Measurements from ENCODE around the gene GBE1. TPM values are rescaled to one million over a fixed set of nuclear protein-coding genes. Genes with fewer than 3 reads are reported as not detected.

GBE1 gene
- polyA plus RNA-seq, 3 donors = 7.7 to 21.7 (median 19.1) TPM

- no peaks in the 10 kb centered on the region for H3K27me3 ChIP-seq (ENCODE audit: control insufficient read depth in 2 of 2, insufficient read depth in 2 of 2, low read length in 2 of 2)
- Mint-ChIP-seq H3K27me3 (ENCODE audit: low read depth in 3 of 3) (no peaks in the 10 kb centered on the region), H3K4me3 (no peak overlapping the region), H3K4me1 (no peaks in the 10 kb centered on the region), H3K36me3 (no peaks in the 10 kb centered on the region), H3K27ac (no peak overlapping the region), H3K9me3 (peaks cover 0 to 6% (median 0%) of the 10 kb centered on the region in 7 donors)
- no peak overlapping the region for H3K9ac ChIP-seq (ENCODE audit: insufficient read depth, low read length, poor library complexity, severe bottlenecking)
- no peak overlapping the region for H3K4me2 ChIP-seq (replicated peaks; ENCODE audit: extremely low read depth, low read length, poor library complexity, severe bottlenecking)
- intact Hi-C loops (cut with micrococcal nuclease) = no loop called here
- H3K27ac ChIP-seq (ENCODE audit: low read depth in 1 of 2, low read length in 2 of 2) = no peak overlapping the region
- no peaks in the 10 kb centered on the region for H3K79me2 ChIP-seq (ENCODE audit: insufficient read depth, low read length)
- H2AFZ ChIP-seq (ENCODE audit: insufficient read depth, low read depth, low read length, poor library complexity, severe bottlenecking) = no peak overlapping the region
- no peaks in the 10 kb centered on the region for H4K20me1 ChIP-seq (ENCODE audit: insufficient read depth, low read length)
- DNase-seq = no peak
- TF ChIP-seq CTCF (IDR thresholded peaks at IDR 0.05) = no peak
- H3K4me3 ChIP-seq (replicated peaks in 1 of 3; ENCODE audit: low read depth in 2 of 3, low read length in 3 of 3) = no peak overlapping the region
- WGBS (ENCODE audit: insufficient coverage) = no CpG with 5 or more reads among the region's 4 CpGs
- H3K9me3 ChIP-seq (replicated peaks in 1 of 2; ENCODE audit: control insufficient read depth in 1 of 2, insufficient read depth in 1 of 2, low read length in 2 of 2) = no peaks in the 10 kb centered on the region
- H3K4me1 ChIP-seq (ENCODE audit: control insufficient read depth in 1 of 2, insufficient read depth in 2 of 2, low read length in 2 of 2) = no peaks in the 10 kb centered on the region
- H3K36me3 ChIP-seq (replicated peaks in 1 of 2; ENCODE audit: control insufficient read depth in 1 of 2, insufficient read depth in 2 of 2, low read length in 2 of 2) = no peaks in the 10 kb centered on the region
These were observed 38.0 kb upstream of the GBE1 start for GRCh38 chr3:81799403-81799802.

DNA sequence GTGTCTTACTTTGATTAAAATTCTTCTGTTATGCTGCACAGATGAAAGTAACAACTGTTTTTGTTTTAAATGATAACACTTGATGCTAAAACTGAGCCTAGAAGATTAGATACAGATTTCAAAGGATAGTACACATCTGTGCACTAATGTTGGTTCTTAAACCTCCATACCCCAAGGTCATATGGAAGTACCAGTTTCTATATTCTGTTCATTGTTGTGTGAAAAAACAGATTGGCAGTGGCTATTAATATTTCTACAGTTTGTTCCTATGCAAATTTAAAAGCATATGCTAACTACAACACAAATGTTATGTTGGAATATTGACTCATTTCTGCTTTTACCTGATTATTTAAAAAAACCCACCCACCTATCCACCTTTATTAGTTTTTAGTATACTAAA lies 32.0 kb upstream of the GBE1 start:
- peaks cover 0 to 1% (median 0%) of the 10 kb centered on the region in 3 donors for H3K27me3 Mint-ChIP-seq (ENCODE audit: low read depth in 3 of 3)
- H3K27ac Mint-ChIP-seq = no peak overlapping the region
- TF ChIP-seq CTCF (IDR thresholded peaks at IDR 0.05) = no peak
- intact Hi-C loops (cut with micrococcal nuclease) = no loop called here
- Histone ChIP-seq H3K4me2 (replicated peaks; ENCODE audit: extremely low read depth, low read length, poor library complexity, severe bottlenecking) (no peak overlapping the region), H2AFZ (ENCODE audit: insufficient read depth, low read depth, low read length, poor library complexity, severe bottlenecking) (no peak overlapping the region), H3K4me1 (ENCODE audit: control insufficient read depth in 1 of 2, insufficient read depth in 2 of 2, low read length in 2 of 2) (peaks cover 5 to 6% of the 10 kb centered on the region in 2 donors), H3K9ac (ENCODE audit: insufficient read depth, low read length, poor library complexity, severe bottlenecking) (no peak overlapping the region), H3K9me3 (replicated peaks in 1 of 2; ENCODE audit: control insufficient read depth in 1 of 2, insufficient read depth in 1 of 2, low read length in 2 of 2) (no peaks in the 10 kb centered on the region), H4K20me1 (ENCODE audit: insufficient read depth, low read length) (no peaks in the 10 kb centered on the region), H3K4me3 (replicated peaks in 1 of 3; ENCODE audit: low read depth in 2 of 3, low read length in 3 of 3) (no peak overlapping the region), H3K79me2 (ENCODE audit: insufficient read depth, low read length) (no peaks in the 10 kb centered on the region), H3K36me3 (replicated peaks in 1 of 2; ENCODE audit: control insufficient read depth in 1 of 2, insufficient read depth in 2 of 2, low read length in 2 of 2) (no peaks in the 10 kb centered on the region), H3K27me3 (ENCODE audit: control insufficient read depth in 2 of 2, insufficient read depth in 2 of 2, low read length in 2 of 2) (no peaks in the 10 kb centered on the region), H3K27ac (ENCODE audit: low read depth in 1 of 2, low read length in 2 of 2) (no peak overlapping the region)
- no peaks in the 10 kb centered on the region for H3K36me3 Mint-ChIP-seq
- H3K9me3 Mint-ChIP-seq = peaks cover 0 to 3% (median 0%) of the 10 kb centered on the region in 7 donors
- no peak for DNase-seq
- peaks cover 8% of the 10 kb centered on the region for H3K4me1 Mint-ChIP-seq
- no peak overlapping the region for H3K4me3 Mint-ChIP-seq

Measured in CD14-positive monocyte (primary cell).